ENCODE results near the gene RIMKLB.
"Not testable (repeated sequence)": the region's sequence is repeated elsewhere in the genome, so short reads cannot be mapped to it uniquely, and the experiment has no call there.

DNA sequence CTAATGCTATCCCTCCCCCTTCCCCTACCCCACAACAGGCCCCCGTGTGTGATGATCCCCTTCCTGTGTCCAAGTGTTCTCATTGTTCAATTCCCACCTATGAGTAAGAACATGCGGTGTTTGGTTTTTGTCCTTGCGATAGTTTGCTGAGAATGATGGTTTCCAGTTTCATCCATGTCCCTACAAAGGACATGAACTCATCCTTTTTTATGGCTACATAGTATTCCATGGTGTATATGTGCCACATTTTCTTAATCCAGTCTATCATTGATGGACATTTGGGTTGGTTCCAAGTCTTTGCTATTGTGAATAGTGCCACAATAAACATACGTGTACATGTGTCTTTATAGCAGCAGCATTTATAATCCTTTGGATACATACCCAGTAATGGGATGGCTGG is 62.3 kb downstream of the RIMKLB start:
- TF ChIP-seq, protein P1, sequence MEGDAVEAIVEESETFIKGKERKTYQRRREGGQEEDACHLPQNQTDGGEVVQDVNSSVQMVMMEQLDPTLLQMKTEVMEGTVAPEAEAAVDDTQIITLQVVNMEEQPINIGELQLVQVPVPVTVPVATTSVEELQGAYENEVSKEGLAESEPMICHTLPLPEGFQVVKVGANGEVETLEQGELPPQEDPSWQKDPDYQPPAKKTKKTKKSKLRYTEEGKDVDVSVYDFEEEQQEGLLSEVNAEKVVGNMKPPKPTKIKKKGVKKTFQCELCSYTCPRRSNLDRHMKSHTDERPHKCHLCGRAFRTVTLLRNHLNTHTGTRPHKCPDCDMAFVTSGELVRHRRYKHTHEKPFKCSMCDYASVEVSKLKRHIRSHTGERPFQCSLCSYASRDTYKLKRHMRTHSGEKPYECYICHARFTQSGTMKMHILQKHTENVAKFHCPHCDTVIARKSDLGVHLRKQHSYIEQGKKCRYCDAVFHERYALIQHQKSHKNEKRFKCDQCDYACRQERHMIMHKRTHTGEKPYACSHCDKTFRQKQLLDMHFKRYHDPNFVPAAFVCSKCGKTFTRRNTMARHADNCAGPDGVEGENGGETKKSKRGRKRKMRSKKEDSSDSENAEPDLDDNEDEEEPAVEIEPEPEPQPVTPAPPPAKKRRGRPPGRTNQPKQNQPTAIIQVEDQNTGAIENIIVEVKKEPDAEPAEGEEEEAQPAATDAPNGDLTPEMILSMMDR (IDR thresholded peaks at IDR 0.05) = not testable (repeated sequence)
- TF ChIP-seq EP300, POLR2A (IDR thresholded peaks at IDR 0.05): not testable (repeated sequence)
